HG02610 (cell line): Measurements from ENCODE around the gene DDOST.
"Not testable (repeated sequence)": the region's sequence is repeated elsewhere in the genome, so short reads cannot be mapped to it uniquely, and the experiment has no call there.

Experiments
- ATAC-seq: cut with Tn5 transposase; IDR thresholded peaks from one replicate; pipeline ENCODE4 v1.9.1; 2021; ENCODE audit warnings: mild to moderate bottlenecking, moderate library complexity; ENCODE audit not compliant: unreplicated experiment

Gene DDOST

GRCh38 chr1:20626524-20626923, 34.6 kb downstream of the DDOST start:
- no peak for ATAC-seq

- ATAC-seq, result no peak
Measured at GRCh38 chr1:20626098-20626427, 35.1 kb downstream of the DDOST start.

- ATAC-seq, result no peak
Measured at GRCh38 chr1:20625176-20626097, 35.7 kb downstream of the DDOST start.

- ATAC-seq, result no peak
Measured at GRCh38 chr1:20624709-20625108, 36.5 kb downstream of the DDOST start.

GRCh38 chr1:20621012-20621411, 40.2 kb downstream of the DDOST start:
- no peak for ATAC-seq

GRCh38 chr1:20619999-20620398, 41.2 kb downstream of the DDOST start:
- no peak for ATAC-seq

GRCh38 chr1:20618550-20618949, 42.6 kb downstream of the DDOST start:
- no peak for ATAC-seq

GRCh38 chr1:20616847-20617487, 44.2 kb downstream of the DDOST start:
- no peak for ATAC-seq

GRCh38 chr1:20615946-20616846, 45.0 kb downstream of the DDOST start:
- no peak for ATAC-seq

- ATAC-seq, result no peak
Measured at GRCh38 chr1:20614131-20614579, 47.0 kb downstream of the DDOST start.

- ATAC-seq, result no peak
Measured at GRCh38 chr1:20612221-20612746, 48.9 kb downstream of the DDOST start.

- ATAC-seq, result no peak
Measured at GRCh38 chr1:20611652-20612051, 49.5 kb downstream of the DDOST start.

GRCh38 chr1:20610970-20611369, 50.2 kb downstream of the DDOST start:
- ATAC-seq, result no peak

- no peak for ATAC-seq
Measured at GRCh38 chr1:20609541-20609940, 51.6 kb downstream of the DDOST start.

- not testable (repeated sequence) for ATAC-seq
Measured at GRCh38 chr1:20606801-20607570, 54.2 kb downstream of the DDOST start.

GRCh38 chr1:20604678-20605077, 56.5 kb downstream of the DDOST start:
- ATAC-seq, result no peak

- ATAC-seq, result no peak
Measured at GRCh38 chr1:20603504-20604464, 57.4 kb downstream of the DDOST start.

- no peak for ATAC-seq
Measured at GRCh38 chr1:20602851-20603450, 58.2 kb downstream of the DDOST start.
